ENCODE data around the gene RAPGEFL1. TPM values are rescaled to one million over a fixed set of nuclear protein-coding genes. Genes with fewer than 3 reads are reported as not detected.

RAPGEFL1 gene
- polyA plus RNA-seq, 3 donors = 4.0 to 5.8 (median 4.5) TPM

DNA sequence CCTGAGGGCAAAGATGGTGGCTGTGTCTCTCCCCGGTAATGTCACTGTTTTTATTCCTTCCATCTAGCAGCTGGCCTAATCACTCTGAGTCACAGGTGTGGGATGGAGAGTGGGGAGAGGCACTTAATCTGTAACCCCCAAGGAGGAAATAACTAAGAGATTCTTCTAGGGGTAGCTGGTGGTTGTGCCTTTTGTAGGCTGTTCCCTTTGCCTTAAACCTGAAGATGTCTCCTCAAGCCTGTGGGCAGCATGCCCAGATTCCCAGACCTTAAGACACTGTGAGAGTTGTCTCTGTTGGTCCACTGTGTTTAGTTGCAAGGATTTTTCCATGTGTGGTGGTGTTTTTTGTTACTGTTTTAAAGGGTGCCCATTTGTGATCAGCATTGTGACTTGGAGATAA is 5.5 kb upstream of the RAPGEFL1 start:
- 88 to 100% (median 98%) methylated on average over 1 of the region's 1 CpG for WGBS, 3 donors
- H3K27ac ChIP-seq (ENCODE audit: low read depth, low read length) = no peak overlapping the region

DNA sequence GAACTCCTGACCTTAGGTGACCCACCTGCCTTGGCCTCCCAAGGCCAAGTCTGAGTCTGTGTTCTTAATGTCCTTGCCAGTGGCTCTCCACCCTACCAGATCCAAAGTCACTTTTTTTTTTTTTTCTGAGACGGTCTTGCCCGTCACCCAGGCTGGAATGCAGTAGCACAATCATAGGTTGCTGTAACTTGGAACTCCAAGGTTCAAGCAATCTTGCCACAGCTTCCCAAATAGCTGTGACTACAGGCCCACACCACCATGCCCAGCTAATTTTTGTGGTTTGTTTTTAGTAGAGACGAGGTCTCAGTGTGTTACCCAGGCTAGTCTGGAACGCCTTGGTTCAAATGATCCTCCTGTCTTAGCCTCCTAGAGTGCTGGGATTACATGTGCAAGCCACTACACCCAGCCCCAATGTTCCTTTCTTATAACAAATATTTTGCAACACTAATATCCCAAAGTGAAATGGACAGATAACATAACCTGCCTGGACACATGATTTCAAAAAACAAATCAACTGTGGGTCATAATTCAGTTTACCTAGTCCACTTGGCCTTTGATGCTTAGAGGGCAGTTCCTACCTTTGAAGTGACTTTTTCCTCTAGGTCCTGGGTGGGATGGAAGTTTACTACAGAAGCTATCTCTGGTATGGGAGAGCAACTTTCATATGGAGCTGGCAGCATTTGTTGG is 4.0 kb upstream of the RAPGEFL1 start:
- H3K27ac ChIP-seq (ENCODE audit: low read depth, low read length) = no peak overlapping the region
- 89 to 91% (median 91%) methylated on average over 4 of the region's 4 CpGs for WGBS, 3 donors

DNA sequence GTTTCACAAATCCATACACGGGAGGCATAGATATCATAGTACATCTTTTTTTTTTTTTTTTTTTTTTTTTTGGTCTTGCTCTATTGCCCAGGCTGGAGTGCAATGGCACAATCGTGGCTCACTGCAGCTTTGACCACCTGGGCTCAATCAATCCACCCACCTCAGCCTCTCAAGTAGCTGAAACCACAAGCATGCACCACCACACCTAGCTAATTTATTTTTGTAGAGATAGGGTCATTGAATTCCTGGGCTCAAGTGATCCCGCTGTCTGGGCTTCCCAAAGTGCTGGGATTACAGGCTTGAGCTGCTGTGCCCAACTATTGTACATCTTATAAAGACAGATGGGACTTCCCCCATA is 3.5 kb upstream of the RAPGEFL1 start:
- no peak overlapping the region for H3K27ac ChIP-seq (ENCODE audit: low read depth, low read length)
- 76 to 80% (median 77%) methylated on average over 3 of the region's 3 CpGs for WGBS, 3 donors

DNA sequence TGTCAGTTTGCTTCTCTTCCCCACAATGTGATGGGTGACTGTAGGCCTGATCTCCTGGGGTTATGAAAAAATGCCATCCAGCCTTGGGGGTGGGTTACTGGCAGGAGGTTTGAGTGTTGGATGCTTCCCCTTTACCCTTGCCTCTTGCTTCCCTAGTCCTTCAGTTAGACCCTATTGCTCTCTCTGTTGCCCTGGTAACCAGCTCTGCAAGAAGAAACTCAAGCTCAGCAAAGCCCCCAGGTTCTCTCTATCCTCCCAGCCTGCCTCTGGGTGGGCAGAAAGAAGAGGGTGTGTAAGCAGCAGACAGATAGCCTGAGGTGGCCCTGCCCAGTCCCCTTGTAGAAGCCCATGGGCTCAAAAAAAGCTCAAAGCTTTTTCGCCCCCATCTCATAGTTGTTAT is 2.8 kb upstream of the RAPGEFL1 start:
- 86 to 100% (median 90%) methylated on average over 1 of the region's 1 CpG for WGBS, 3 donors
- H3K27ac ChIP-seq (ENCODE audit: low read depth, low read length) = no peak overlapping the region

DNA sequence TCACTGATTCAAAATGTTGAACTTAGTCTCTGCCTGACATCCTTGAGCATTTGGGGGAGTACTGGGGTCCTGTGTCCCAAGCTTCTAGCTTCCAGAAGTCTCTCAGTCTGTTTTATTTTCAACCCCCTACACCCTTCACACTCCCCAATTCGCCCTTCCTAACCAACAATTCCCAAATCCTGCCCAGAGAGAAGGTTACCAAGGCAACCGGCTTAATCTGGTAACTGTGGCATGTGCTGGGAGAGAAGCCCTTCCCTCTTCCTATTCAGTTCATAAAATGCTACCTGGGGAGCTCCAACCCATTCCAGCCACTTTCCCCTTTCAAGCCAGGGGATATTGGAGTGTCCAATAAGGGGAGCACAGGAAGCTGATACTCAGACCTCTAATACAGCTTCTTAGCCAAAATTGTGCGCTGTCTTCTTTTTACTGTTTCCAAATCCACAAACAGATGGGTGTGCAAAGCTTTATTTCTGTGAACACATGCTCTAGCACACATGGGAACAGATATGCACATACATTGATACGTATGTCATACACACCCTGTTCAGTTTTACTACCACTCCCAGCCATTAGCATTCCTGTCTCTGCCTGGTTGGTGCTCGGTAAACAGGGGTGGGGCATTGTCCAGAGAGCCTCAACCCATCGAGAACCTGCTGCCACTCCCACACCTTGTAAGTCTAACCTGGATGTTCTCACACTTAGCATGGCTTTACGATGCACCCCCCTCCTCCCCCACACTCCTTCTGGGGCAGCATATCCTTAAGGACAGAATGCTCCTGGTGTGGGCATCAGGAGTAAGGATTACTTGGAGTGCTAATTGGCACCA is 1.1 kb upstream of the RAPGEFL1 start:
- WGBS, 3 donors = 77 to 90% (median 89%) methylated on average over 7 of the region's 7 CpGs

DNA sequence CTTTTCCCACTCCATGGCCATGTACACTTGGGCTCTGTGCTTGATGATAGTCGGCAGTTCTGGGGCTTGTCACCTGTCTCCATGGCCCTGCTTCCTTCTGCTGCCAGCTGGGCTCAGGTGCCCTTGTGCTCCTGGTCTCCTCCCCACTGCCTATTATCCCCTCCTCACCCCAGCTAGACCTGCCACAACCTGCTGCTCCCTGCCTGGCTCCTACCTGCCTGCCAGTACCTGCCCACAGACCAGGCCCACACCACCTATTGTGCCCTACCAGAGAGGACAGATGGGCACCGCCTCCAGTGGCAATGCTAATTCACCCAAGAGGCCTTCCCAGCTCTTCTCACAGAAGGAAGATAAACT is 538 bp upstream of the RAPGEFL1 start:
- 56 to 80% (median 76%) methylated on average over 2 of the region's 2 CpGs for WGBS, 3 donors
- no peak overlapping the region for H3K27ac ChIP-seq (ENCODE audit: low read depth, low read length)

More for the DNA sequence above, 1.1 kb upstream of the RAPGEFL1 start:
- H3K27ac ChIP-seq (ENCODE audit: low read depth, low read length) = no peak overlapping the region

DNA sequence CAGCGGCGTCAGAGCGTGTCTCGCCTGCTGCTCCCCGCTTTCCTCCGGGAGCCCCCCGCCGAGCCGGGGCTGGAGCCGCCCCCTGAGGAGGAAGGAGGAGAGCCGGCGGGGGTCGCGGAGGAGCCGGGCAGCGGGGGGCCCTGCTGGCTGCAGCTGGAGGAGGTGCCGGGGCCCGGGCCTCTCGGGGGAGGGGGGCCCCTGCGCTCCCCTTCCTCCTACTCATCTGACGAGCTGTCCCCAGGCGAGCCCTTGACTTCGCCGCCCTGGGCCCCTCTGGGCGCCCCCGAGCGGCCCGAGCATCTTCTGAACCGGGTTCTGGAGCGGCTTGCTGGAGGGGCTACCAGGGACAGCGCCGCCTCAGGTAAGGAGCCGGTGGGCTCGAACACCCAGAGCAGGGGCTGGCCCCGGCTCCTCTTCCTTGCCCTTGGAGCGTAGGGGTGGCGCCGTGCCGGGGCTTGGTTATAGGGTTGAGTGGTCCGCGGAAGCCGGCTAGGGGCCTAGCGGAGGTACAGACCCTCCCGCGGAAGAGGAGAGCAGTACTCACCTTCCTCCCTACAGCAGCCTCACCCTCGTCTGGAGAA is 841 bp downstream of the RAPGEFL1 start:
- no peak overlapping the region for H3K27ac ChIP-seq (ENCODE audit: low read depth, low read length)
- 39 to 62% (median 54%) methylated on average over 29 to 46 of the region's 46 CpGs for WGBS, 3 donors

DNA sequence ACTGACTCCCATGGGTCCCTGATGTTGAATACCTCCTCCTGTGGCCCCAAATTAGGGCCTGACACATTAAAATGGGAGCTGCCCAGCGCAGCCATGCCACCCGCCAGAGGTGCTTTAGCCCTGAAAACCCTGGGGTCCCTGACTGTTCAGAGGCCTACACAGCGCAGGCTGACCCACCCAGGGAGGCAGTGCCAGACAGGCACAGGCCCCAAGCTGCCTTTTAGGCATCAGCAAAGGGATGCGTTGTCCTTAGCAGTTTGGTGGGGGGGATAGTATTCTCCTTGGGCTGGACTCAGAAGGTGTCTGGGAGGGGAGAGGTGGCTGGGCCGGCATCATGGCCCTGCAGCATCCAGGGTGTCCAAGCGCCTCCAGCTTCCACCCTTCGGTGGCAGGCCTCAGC is 1.4 kb downstream of the RAPGEFL1 start:
- WGBS, 3 donors = 93 to 97% (median 93%) methylated on average over 7 of the region's 7 CpGs
- no peak overlapping the region for H3K27ac ChIP-seq (ENCODE audit: low read depth, low read length)

DNA sequence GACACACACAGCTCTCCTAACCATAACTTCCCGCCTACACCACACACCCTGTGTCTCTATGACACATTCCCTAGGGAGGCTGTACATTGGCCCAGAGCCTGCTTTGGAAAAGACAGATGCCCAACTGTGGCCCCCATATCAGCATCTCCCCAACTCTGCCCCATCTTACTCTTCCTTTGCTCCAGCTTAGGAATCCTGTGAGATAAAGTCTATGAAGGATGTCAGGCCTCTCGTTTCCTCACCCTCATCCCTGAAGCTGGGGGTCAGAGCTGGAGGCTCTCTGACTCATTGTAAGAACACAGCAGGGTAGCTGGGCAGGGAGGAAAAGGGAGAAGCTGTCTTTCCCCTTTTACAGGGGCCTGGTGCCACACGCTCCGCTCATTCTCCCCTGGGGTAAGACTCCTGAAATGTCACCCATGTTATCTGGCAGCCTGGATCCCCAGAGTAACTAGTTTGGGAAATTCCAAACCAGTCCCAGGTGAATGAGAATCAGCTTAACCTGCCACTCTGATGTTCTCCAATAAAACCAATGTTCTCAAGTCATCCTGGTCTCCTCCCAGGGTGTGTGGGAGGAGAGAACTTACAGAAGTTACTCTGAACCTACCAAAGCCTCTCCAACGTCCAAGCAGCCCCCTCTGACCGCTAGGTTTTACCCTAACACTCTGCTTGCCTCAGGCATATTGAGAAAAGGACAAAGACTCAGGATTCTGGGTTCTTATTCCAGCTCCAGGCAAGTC is 2.8 kb downstream of the RAPGEFL1 start:
- no peak overlapping the region for H3K27ac ChIP-seq (ENCODE audit: low read depth, low read length)
- WGBS, 3 donors = 71 to 84% (median 79%) methylated on average over 6 of the region's 6 CpGs

DNA sequence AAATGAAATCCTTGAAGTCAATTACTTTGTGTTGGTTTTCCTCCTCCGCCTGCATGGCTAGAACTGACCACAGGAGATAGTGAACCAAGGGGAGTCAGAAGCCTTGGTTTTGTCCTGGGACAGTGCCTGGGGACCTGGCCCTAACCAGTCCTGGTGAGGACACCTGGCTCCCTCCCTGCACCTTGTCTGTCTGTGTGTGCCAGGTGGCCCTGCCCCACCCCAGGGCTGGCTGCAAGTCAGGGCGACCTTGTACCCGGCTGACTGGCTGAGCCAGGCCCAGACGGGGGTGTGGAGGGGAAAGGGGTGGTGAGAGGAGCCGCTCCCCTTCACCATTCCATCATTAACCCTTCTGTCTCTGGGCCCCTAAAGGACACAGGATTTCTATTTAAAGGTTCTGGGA is 3.4 kb downstream of the RAPGEFL1 start:
- no peak overlapping the region for H3K27ac ChIP-seq (ENCODE audit: low read depth, low read length)
- WGBS, 3 donors = 27 to 77% (median 59%) methylated on average over 5 of the region's 5 CpGs

DNA sequence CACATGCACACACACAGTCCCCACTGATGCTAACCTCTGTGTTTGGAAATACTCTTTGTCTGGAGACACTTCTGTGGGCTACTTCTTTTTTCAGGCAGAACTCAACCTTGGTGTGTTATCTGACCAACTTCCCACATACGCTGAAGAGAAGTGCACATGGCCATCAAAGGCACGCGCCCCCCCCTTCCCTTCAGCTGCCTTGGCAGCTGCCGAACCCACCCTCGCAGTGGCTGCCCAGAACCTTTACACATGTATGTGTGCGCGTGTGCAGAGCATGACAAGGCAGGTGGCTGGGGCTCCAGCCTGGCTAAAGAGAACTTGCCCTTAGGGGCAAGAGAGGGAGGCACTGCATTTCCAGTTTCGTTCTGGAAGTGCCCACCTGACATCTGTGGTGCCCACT is 3.9 kb downstream of the RAPGEFL1 start:
- no peak overlapping the region for H3K27ac ChIP-seq (ENCODE audit: low read depth, low read length)
- 51 to 81% (median 80%) methylated on average over 8 of the region's 8 CpGs for WGBS, 3 donors

DNA sequence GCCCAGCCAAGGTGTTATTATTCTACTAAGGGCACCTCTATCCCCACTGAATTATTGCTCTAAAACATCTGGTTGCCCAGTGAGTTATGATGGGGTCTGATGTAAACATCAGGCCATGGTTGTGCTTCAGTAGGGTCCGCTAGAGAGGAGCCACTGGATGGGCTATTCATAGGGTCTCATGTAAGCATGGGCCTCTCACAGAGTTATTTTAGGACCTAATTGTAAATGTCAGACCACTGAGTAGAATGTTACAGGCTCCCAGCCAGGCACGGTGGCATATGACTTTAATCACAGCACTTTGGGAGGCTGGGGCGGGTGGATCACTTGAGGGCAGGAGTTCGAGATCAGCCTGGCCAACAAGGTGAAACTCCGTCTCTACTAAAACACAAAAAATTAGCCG is 5.3 kb downstream of the RAPGEFL1 start:
- H3K27ac ChIP-seq (ENCODE audit: low read depth, low read length) = no peak overlapping the region
- WGBS, 3 donors = 90 to 96% (median 94%) methylated on average over 6 of the region's 6 CpGs

DNA sequence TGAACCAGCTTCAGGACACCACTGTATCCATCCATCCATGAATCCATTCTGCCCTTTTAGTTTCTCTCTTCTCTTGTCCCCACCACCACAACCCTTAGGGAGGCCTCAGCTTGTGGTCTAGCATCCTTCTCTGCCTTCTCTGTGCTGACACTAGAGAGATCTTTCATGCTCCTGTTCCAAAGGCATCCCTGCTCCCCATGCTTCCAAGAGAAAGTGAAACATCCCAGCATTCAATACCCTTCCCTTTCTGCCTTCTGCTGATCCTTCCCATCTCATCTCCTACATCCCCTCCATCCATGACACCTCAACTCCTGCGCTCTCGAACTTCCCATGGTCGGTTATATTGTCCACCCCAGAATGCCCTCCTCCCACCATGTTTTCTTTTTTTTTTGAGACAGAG is 10.0 kb downstream of the RAPGEFL1 start:
- 91 to 95% (median 91%) methylated on average over 3 of the region's 3 CpGs for WGBS, 3 donors
- H3K27ac ChIP-seq (ENCODE audit: low read depth, low read length) = no peak overlapping the region

DNA sequence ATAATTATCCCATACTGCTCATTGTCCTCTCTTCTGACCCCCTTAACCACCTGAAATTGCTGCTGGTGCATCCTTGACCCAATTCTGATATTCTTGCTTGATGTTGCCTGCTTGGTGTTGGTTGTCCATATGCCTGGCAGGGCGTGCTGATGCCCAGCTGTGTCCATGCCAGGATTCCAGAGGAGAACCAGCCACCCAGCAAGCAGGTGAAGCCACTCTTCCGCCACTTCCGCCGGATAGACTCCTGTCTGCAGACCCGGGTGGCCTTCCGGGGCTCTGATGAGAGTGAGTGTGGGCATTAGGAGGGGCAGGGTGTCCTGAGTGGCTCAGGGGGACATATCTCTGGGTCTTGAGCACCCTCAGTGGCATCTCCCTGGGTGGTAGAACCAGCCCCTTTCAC is 11.4 kb downstream of the RAPGEFL1 start:
- H3K27ac ChIP-seq (ENCODE audit: low read depth, low read length) = no peak overlapping the region
- WGBS, 3 donors = 92 to 98% (median 94%) methylated on average over 6 of the region's 6 CpGs

DNA sequence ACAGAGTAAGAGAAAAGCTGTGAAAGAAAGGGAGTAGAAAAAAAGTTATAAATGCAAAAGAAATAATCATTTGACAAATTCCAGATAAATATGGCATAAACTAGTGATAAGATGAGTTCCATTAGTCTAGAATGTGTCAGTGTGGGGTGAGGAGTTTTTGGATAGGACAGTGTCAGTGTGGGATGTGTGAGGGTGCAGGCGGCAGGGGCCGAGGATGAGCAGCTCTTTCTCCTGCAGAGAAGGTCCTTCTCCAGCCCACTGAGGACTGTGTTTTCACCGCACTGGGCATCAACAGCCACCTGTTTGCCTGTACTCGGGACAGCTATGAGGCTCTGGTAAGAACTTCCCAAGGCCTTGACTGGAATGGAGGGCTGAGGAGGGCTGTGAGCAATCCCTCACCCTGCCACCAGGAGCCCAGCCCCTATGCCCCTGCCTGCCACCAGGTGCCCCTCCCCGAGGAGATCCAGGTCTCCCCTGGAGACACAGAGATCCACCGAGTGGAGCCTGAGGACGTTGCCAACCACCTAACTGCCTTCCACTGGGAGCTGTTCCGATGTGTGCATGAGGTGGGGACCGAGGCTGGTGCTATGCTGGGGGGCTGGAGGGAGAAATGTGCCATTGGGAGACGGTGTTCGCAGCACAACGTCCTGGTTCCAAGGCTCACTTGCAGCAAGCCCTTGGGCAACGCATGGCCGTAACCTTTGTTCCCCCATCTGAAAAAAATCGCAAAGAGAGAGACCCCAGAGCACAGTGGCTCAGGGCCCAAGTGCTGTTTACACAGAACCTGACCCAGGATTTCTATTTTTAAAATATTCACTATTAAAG is 13.1 kb downstream of the RAPGEFL1 start:
- WGBS, 3 donors = 69 to 80% (median 73%) methylated on average over 15 of the region's 15 CpGs
- H3K27ac ChIP-seq (ENCODE audit: low read depth, low read length) = no peak overlapping the region

DNA sequence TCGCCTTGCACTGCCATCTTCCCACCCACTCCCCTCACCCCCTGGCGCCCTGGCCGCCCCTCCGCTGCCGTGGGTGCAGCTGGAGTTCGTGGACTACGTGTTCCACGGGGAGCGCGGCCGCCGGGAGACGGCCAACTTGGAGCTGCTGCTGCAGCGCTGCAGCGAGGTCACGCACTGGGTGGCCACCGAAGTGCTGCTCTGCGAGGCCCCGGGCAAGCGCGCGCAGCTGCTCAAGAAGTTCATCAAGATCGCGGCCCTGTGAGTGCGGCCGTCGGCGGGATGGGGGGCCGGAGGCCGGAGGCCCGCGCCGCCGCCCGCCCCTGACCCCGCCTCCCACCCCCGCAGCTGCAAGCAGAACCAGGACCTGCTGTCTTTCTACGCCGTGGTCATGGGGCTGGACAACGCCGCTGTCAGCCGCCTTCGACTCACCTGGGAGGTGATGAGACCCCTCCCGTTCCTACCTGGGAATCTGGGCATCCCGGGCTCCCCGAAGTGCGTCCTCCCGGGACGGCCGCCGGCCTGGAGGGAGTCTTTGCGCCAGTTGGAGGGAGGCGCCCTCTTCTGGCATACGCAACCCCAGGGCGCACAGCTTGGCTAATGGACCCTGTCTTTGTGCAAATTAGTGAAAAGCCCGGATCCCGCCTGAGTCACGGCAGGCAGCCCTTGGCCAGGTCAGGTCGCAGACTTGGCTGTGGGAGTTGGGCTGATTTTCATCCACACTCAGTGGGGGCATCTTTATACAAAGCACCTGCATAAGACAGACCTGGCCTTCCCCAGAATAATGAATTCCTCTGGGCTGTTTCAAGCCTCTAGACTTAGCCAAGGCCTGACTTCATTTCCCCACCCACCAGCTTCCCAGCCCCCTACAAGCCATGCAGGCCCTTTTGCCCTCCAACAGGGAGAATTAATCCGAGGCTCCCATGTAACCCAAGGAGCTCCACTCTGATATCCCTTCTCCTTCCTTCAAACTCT is 14.3 kb downstream of the RAPGEFL1 start:
- 1 to 2% (median 1%) methylated on average over 60 of the region's 60 CpGs for WGBS, 3 donors
- no peak overlapping the region for H3K27ac ChIP-seq (ENCODE audit: low read depth, low read length)

DNA sequence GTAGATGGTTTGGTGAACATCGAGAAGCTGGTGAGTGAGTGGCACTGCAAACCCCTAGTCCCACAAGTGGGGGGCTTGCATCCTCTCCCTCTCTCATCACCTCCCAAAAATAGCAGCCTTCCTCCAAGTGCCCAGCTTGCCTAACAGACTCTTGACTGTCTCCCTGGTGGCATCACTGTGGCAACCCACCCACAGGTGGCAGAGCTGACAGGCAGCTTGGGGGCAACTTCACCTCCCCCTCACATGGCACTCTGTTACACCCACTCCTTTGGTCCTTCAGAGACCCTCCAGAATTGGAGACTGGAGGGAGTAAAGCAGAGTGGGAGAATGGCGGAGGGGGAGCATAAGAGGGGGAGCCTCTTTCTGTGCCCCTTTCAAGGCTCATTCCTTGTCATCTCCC is 15.7 kb downstream of the RAPGEFL1 start:
- 83 to 100% (median 100%) methylated on average over 2 of the region's 2 CpGs for WGBS, 3 donors
- no peak overlapping the region for H3K27ac ChIP-seq (ENCODE audit: low read depth, low read length)
